Stimulated activated CD8-positive, alpha-beta memory T cell treated with anti-CD3 and anti-CD28 coated beads, Interleukin-7, amount 100 ng/mL, for 4 hours (primary cell): Measurements from ENCODE around the gene NR2E1.

Experiments
- DNase-seq, 2 donors: peaks; one replicate each; pipeline ENCODE4 v3.0.0-alpha.2; 2020; ENCODE audit warnings: low read depth in 2 of 2

Gene NR2E1

DNA sequence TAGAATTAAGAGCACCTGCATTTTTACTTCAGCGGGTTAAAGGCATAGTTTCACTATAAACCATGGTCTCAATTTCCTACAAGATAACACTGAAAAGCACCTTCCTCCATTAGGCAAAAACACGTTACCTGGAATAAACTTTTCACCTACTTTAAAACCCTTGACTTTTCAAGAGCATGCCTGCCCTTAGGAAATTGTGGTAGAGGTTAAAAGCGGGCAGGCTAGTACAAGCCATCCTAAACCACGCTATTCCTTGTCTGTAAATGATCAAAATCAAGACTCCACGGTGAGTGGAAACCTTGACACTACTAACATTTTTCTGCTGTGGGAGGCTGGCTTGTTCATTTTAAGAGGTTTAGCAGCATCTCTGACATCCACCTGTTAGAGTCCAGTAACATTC lies 43.9 kb downstream of the NR2E1 start:
- DNase-seq, result no peak

GRCh38 chr6:108210556-108210955 lies 44.7 kb downstream of the NR2E1 start:
- no peak for DNase-seq

DNA sequence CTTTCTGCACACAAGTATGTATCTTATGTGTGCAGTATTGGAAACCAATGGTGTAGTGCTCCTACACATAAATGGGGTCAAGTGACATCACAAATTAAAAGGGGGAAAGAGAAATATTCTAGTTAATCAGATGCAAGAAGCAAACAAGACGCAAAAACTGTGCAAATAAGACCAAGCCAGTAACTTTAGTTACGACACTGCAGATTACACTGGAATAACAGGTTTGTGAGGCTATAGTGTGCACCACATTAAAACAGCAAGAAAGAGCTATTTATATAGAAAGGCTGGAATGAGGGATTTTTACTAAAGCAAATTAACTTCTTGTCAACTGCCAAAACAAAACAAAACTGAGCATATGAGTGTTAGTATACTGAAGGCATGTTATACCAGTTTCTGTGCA lies 45.8 kb downstream of the NR2E1 start:
- DNase-seq, result no peak

DNA sequence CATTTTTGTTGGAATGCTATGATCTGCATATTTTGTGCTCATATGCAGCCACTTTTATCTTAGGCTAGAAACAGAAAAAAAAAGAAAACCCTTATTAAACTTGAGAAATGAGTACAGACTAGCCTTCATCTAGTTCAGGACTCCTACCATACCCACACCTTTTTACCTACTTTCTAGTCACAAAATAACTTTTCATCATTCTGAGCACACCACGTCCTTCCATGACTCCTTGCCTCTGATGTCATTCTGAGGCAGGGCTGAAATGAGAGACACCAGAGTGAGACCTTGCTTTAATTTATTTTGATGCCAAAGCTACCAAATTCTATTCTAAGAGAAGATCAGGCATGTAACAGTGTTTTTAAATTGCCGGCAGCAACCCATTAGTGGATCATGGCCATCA lies 56.2 kb downstream of the NR2E1 start:
- DNase-seq, result no peak

GRCh38 chr6:108222504-108222903 lies 56.7 kb downstream of the NR2E1 start:
- DNase-seq, result no peak

DNA sequence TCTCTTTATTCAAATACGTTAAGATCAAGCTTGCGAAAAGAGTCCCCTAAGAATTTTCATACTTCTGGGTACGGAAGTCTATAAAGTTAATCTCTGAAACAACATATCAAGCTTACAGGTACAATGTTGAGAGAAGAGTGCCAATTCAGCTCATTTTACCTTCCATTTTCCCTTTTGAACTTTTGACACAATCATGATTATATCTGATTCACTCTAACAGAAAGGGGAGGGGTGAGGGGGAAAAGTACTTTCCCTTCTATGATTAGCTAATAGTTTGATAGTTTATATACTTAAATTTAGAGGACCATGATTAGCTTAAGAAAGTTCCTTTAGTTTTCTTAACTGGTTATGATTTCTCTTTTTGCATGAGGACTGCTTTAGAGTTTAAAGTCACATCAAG lies 61.5 kb downstream of the NR2E1 start:
- no peak for DNase-seq

DNA sequence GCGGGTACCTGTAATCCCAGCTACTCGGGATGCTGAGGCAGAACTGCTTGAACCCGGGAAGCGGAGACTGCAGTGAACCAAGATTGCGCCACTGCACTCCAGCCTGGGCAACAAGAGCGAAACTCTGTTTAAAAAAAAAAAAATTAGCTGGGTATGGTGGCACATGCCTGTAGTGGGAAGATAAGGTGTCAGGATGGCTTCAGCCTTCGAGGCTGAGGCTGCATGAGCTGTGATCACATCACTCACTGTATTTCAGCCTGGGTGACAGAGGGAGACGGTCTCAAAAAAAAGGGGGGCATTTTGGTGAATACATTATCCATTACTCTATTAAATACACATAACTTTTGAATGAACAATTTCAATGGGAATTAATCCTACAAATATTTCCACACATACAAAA lies 62.6 kb downstream of the NR2E1 start:
- no peak for DNase-seq

DNA sequence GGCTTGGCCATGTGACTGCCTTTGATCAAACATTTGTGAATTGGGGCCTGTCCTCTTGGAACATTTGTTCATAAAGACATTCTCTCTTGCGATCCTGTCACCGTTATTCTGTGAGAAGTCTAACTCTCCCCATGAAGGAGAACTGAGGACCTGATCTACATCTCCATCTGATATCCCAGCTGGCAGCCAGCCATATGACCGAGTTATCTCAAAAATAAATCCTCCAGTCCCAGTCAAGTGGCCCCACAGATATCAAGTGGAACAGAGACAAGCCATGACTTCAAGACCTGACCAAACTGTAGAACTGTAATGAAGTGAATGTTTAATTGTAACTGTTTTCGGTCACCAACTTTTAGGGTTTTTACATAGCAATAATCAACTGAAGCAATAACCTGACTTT lies 69.3 kb downstream of the NR2E1 start:
- DNase-seq, result no peak

DNA sequence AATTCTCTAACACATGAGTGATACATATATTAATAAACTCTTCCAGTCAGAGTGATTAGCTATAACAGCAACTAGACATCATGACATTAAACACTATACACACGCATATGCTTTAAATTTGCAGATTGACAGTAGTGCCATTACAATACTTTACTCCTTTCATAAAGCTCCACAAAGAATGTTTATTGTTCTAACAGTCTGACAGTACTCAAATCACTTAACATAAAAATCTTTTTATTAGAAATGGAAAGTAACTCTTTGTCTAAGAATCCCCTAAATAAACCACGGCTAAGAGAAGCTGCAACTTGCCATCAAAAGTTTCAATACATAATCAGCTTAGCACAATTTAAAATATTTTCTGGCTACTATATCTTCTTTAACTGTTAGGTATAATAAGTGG lies 71.0 kb downstream of the NR2E1 start:
- no peak for DNase-seq

DNA sequence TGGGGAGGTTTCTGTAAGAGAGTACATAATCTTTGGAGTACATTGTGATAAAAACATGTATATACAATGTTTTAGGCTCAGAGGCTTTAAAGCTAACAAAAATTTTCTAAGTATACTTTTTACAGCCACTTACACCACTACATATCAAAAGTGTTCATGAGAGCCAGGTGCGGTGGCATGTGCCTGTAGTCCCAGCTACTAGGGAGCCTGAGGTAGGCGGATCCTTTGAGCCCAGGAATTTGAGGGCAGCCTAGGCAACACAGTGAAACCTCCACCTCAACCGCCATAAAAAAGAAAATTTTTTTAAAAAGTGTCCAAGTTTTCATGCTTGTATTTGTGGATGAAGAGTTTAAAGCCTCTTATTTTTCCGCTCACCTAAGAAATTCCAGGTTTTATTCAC lies 72.5 kb downstream of the NR2E1 start:
- no peak for DNase-seq
